ENCODE results near the gene SPECC1L. TPM values are rescaled to one million over a fixed set of nuclear protein-coding genes. Genes with fewer than 3 reads are reported as not detected.

Gene SPECC1L
- total RNA-seq, 1 donor from 2014 or later = 69.2 TPM

GRCh38 chr22:24325105-24325757 is 54.6 kb downstream of the SPECC1L start:
- Histone ChIP-seq H3K27ac (ENCODE audit: low read depth, low read length) (no peak overlapping the region), H3K4me3 (ENCODE audit: insufficient read depth, low read depth, low read length) (no peak overlapping the region), H3K4me2 (ENCODE audit: low read length) (peak overlapping the region; percentile 34), H2AFZ (ENCODE audit: low read depth, low read length) (no peak overlapping the region), H3K27me3 (ENCODE audit: insufficient read depth, low read length) (no peaks in the 10 kb centered on the region), H3K4me1 (ENCODE audit: insufficient read depth, low read length) (no peaks in the 10 kb centered on the region), H3K79me2 (ENCODE audit: insufficient read depth, low read length) (peaks cover 10% of the 10 kb centered on the region), H3K9me3 (ENCODE audit: insufficient read depth, low read depth, low read length) (no peaks in the 10 kb centered on the region), H3K9ac (ENCODE audit: low read length) (no peak overlapping the region), H4K20me1 (ENCODE audit: insufficient read depth, low read length) (peaks cover 11% of the 10 kb centered on the region), H3K36me3 (ENCODE audit: insufficient read depth, low read length) (peaks cover 25% of the 10 kb centered on the region)
- H3K27ac Mint-ChIP-seq (ENCODE audit: unreplicated experiment) = no peak overlapping the region
- H3K4me3 Mint-ChIP-seq (ENCODE audit: unreplicated experiment) = no peak overlapping the region
- H3K27me3 Mint-ChIP-seq (ENCODE audit: low read depth, unreplicated experiment) = no peaks in the 10 kb centered on the region
- no peaks in the 10 kb centered on the region for H3K4me1 Mint-ChIP-seq (ENCODE audit: low read depth, unreplicated experiment)
- DNase-seq (ENCODE audit: low read depth) (peak; percentile 82), FAIRE-seq (peak; percentile 86)
- peaks cover 9% of the 10 kb centered on the region for H3K36me3 Mint-ChIP-seq (ENCODE audit: low read depth, unreplicated experiment)
- no peaks in the 10 kb centered on the region for H3K9me3 Mint-ChIP-seq (ENCODE audit: unreplicated experiment)
- TF ChIP-seq CTCF (IDR thresholded peaks at IDR 0.05; ENCODE audit: insufficient read depth, low read depth, low read length) (peak; percentile 71), EZH2 (IDR thresholded peaks at IDR 0.05; ENCODE audit: insufficient read depth, low read length) (no peak)

- Mint-ChIP-seq H3K27me3 (ENCODE audit: low read depth, unreplicated experiment) (no peaks in the 10 kb centered on the region), H3K4me1 (ENCODE audit: low read depth, unreplicated experiment) (no peaks in the 10 kb centered on the region), H3K36me3 (ENCODE audit: low read depth, unreplicated experiment) (peaks cover 9% of the 10 kb centered on the region), H3K4me3 (ENCODE audit: unreplicated experiment) (no peak overlapping the region), H3K9me3 (ENCODE audit: unreplicated experiment) (no peaks in the 10 kb centered on the region), H3K27ac (ENCODE audit: unreplicated experiment) (no peak overlapping the region)
- no peak overlapping the region for H2AFZ ChIP-seq (ENCODE audit: low read depth, low read length)
- H3K36me3 ChIP-seq (ENCODE audit: insufficient read depth, low read length) = peaks cover 32% of the 10 kb centered on the region
- H3K9me3 ChIP-seq (ENCODE audit: insufficient read depth, low read depth, low read length) = no peaks in the 10 kb centered on the region
- no peak overlapping the region for H3K27ac ChIP-seq (ENCODE audit: low read depth, low read length)
- H4K20me1 ChIP-seq (ENCODE audit: insufficient read depth, low read length) = peaks cover 11% of the 10 kb centered on the region
- no peak overlapping the region for H3K4me3 ChIP-seq (ENCODE audit: insufficient read depth, low read depth, low read length)
- peaks cover 10% of the 10 kb centered on the region for H3K79me2 ChIP-seq (ENCODE audit: insufficient read depth, low read length)
- H3K27me3 ChIP-seq (ENCODE audit: insufficient read depth, low read length) = no peaks in the 10 kb centered on the region
- H3K4me1 ChIP-seq (ENCODE audit: insufficient read depth, low read length) = no peaks in the 10 kb centered on the region
- no peak overlapping the region for H3K9ac ChIP-seq (ENCODE audit: low read length)
- no peak overlapping the region for H3K4me2 ChIP-seq (ENCODE audit: low read length)
- FAIRE-seq (no peak), DNase-seq (ENCODE audit: low read depth) (no peak)
- TF ChIP-seq EZH2 (IDR thresholded peaks at IDR 0.05; ENCODE audit: insufficient read depth, low read length) (no peak), CTCF (IDR thresholded peaks at IDR 0.05; ENCODE audit: insufficient read depth, low read depth, low read length) (no peak)
These were observed 55.6 kb downstream of the SPECC1L start for GRCh38 chr22:24326266-24326665.

DNA sequence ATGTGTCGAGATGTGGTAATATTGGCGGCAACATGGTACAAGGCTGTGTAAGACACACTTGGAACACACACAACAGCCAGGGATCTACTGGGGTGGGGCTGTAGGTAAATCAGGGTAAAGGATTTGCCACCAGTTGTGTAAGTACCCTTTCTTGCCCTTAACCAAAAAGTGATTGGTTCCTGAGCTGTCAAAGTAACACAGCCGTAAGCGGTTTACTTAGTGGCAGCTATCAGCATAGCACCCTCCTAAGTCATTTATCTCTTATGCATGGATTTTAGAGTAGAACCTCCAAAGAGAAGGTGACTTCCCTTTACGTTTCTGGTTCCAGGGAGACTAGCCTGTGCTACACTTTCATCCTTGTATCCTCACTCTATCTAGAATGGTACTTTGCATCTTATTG is 57.2 kb downstream of the SPECC1L start:
- Histone ChIP-seq H3K4me2 (ENCODE audit: low read length) (no peak overlapping the region), H3K4me3 (ENCODE audit: insufficient read depth, low read depth, low read length) (no peak overlapping the region), H3K79me2 (ENCODE audit: insufficient read depth, low read length) (peaks cover 3% of the 10 kb centered on the region), H3K36me3 (ENCODE audit: insufficient read depth, low read length) (peaks cover 27% of the 10 kb centered on the region), H3K27ac (ENCODE audit: low read depth, low read length) (no peak overlapping the region), H4K20me1 (ENCODE audit: insufficient read depth, low read length) (peaks cover 4% of the 10 kb centered on the region), H3K4me1 (ENCODE audit: insufficient read depth, low read length) (peaks cover under 1% of the 10 kb centered on the region), H3K9me3 (ENCODE audit: insufficient read depth, low read depth, low read length) (no peaks in the 10 kb centered on the region), H3K27me3 (ENCODE audit: insufficient read depth, low read length) (no peaks in the 10 kb centered on the region), H3K9ac (ENCODE audit: low read length) (no peak overlapping the region), H2AFZ (ENCODE audit: low read depth, low read length) (no peak overlapping the region)
- peaks cover 3% of the 10 kb centered on the region for H3K36me3 Mint-ChIP-seq (ENCODE audit: low read depth, unreplicated experiment)
- no peak overlapping the region for H3K4me3 Mint-ChIP-seq (ENCODE audit: unreplicated experiment)
- peaks cover 1% of the 10 kb centered on the region for H3K4me1 Mint-ChIP-seq (ENCODE audit: low read depth, unreplicated experiment)
- FAIRE-seq (no peak), DNase-seq (ENCODE audit: low read depth) (no peak)
- TF ChIP-seq CTCF (IDR thresholded peaks at IDR 0.05; ENCODE audit: insufficient read depth, low read depth, low read length) (no peak), EZH2 (IDR thresholded peaks at IDR 0.05; ENCODE audit: insufficient read depth, low read length) (no peak)
- H3K9me3 Mint-ChIP-seq (ENCODE audit: unreplicated experiment) = no peaks in the 10 kb centered on the region
- no peaks in the 10 kb centered on the region for H3K27me3 Mint-ChIP-seq (ENCODE audit: low read depth, unreplicated experiment)
- no peak overlapping the region for H3K27ac Mint-ChIP-seq (ENCODE audit: unreplicated experiment)
